HEK293 (cell line): ENCODE results near the gene IMPDH1.
A peak's percentile ranks its signal among the peaks of the same experiment; 100 is the strongest.

Experiments used
- CTCF ChIA-PET: fragments of 350-600 bp; formaldehyde crosslinking; extraction: SDS; loops from one replicate; lab custom pipeline; 2021; ENCODE audit warnings: antibody characterized with exemption; lab: Yijun Ruan, JAX
- POLR2A ChIA-PET: fragments of 300-600 bp; formaldehyde crosslinking; extraction: SDS; loops from one replicate; lab custom pipeline; 2020; ENCODE audit warnings: antibody characterized with exemption, inconsistent platforms; lab: Yijun Ruan, JAX
- H3K27ac ChIP-seq: fragments of 200-500 bp; sonication (Bioruptor generic); 2 replicates; pipeline ENCODE4 v1.5.1; 2014; ENCODE audit warnings: low read depth, low read length, control low read depth, inconsistent platforms; ENCODE audit errors: extremely low read depth
- H3K36me3 ChIP-seq, 2 experiments: fragments of 200-500 bp in 1 of 2; sonication (Bioruptor generic) in 1 of 2; 1 replicate in 1 of 2; 2 replicates in 1 of 2; pipeline ENCODE4 v1.5.1; 2014 to 2017; ENCODE audit warnings: inconsistent platforms in 2 of 2, low read length in 2 of 2; ENCODE audit not compliant: control insufficient read depth in 2 of 2, insufficient read depth in 1 of 2
- H3K4me1 ChIP-seq: fragments of 200-500 bp; sonication (Bioruptor generic); 2 replicates; pipeline ENCODE4 v1.5.1; 2014; ENCODE audit warnings: mild to moderate bottlenecking, low read length, inconsistent platforms; ENCODE audit not compliant: control insufficient read depth, insufficient read depth
- H3K4me3 ChIP-seq: 2 replicates; pipeline ENCODE4 v1.5.1; 2011; ENCODE audit warnings: low read depth, mild to moderate bottlenecking, control low read depth, low read length, moderate library complexity
- H3K9me3 ChIP-seq: fragments of 200-500 bp; sonication (Bioruptor generic); 2 replicates; pipeline ENCODE4 v1.5.1; 2014; ENCODE audit warnings: low read depth, low read length, inconsistent platforms; ENCODE audit not compliant: control insufficient read depth, insufficient read depth
- BCL11B ChIP-seq: fragments of 450-650 bp; formaldehyde crosslinking; IDR thresholded peaks from 2 replicates; pipeline ENCODE4 v1.5.1; 2016; ENCODE audit warnings: low read depth, missing biosample characterization, missing genetic modification characterization
- GLIS1 ChIP-seq: fragments of 450-650 bp; formaldehyde crosslinking; IDR thresholded peaks from 2 replicates; pipeline ENCODE4 v1.5.1; 2016; ENCODE audit warnings: missing biosample characterization, missing genetic modification characterization
- KLF10 ChIP-seq: fragments of 450-650 bp; IDR thresholded peaks from 2 replicates; pipeline ENCODE4 v1.5.1; 2018; ENCODE audit warnings: missing biosample characterization, mild to moderate bottlenecking, missing genetic modification characterization
- KLF9 ChIP-seq: fragments of 450-650 bp; formaldehyde crosslinking; IDR thresholded peaks from 2 replicates; pipeline ENCODE4 v1.5.1; 2016; ENCODE audit warnings: missing biosample characterization, missing genetic modification characterization, low read depth
- MZF1 ChIP-seq: fragments of 450-650 bp; formaldehyde crosslinking; IDR thresholded peaks from 2 replicates; pipeline ENCODE4 v1.5.1; 2017; ENCODE audit warnings: missing biosample characterization, missing genetic modification characterization, borderline replicate concordance
- YY1 ChIP-seq: fragments of 450-650 bp; formaldehyde crosslinking; IDR thresholded peaks from 2 replicates; pipeline ENCODE4 v1.5.1; 2018; ENCODE audit warnings: missing biosample characterization, missing genetic modification characterization
- YY2 ChIP-seq: fragments of 450-650 bp; formaldehyde crosslinking; IDR thresholded peaks from 2 replicates; pipeline ENCODE4 v1.5.1; 2016; ENCODE audit warnings: missing biosample characterization, missing genetic modification characterization
- ZBTB20 ChIP-seq: fragments of 450-650 bp; formaldehyde crosslinking; IDR thresholded peaks from 2 replicates; pipeline ENCODE4 v1.5.1; 2016; ENCODE audit warnings: missing biosample characterization, missing genetic modification characterization
- ZBTB8A ChIP-seq: fragments of 450-650 bp; formaldehyde crosslinking; IDR thresholded peaks from 2 replicates; pipeline ENCODE4 v1.5.1; 2016; ENCODE audit warnings: missing biosample characterization, missing genetic modification characterization
- ZIC2 ChIP-seq: fragments of 450-650 bp; formaldehyde crosslinking; IDR thresholded peaks from 2 replicates; pipeline ENCODE4 v1.5.1; 2016; ENCODE audit warnings: missing biosample characterization, missing genetic modification characterization
- ZNF112 ChIP-seq: fragments of 450-650 bp; formaldehyde crosslinking; IDR thresholded peaks from 2 replicates; pipeline ENCODE4 v1.5.0; 2017; ENCODE audit warnings: missing biosample characterization, missing genetic modification characterization
- ZNF114 ChIP-seq: fragments of 450-650 bp; formaldehyde crosslinking; IDR thresholded peaks from 2 replicates; pipeline ENCODE4 v1.5.0; 2017; ENCODE audit warnings: missing biosample characterization, missing genetic modification characterization
- ZNF133 ChIP-seq: fragments of 450-650 bp; formaldehyde crosslinking; IDR thresholded peaks from 2 replicates; pipeline ENCODE4 v1.5.1; 2016; ENCODE audit warnings: missing biosample characterization, missing genetic modification characterization
- ZNF202 ChIP-seq: fragments of 450-650 bp; formaldehyde crosslinking; IDR thresholded peaks from 2 replicates; pipeline ENCODE4 v1.5.1; 2016; ENCODE audit warnings: missing biosample characterization, missing genetic modification characterization, borderline replicate concordance
- ZNF223 ChIP-seq: fragments of 450-650 bp; formaldehyde crosslinking; IDR thresholded peaks from 2 replicates; pipeline ENCODE4 v1.5.1; 2016; ENCODE audit warnings: missing biosample characterization, missing genetic modification characterization
- ZNF335 ChIP-seq: fragments of 450-650 bp; formaldehyde crosslinking; conservative IDR thresholded peaks from 2 replicates; pipeline ENCODE4 v1.5.1; 2016; ENCODE audit warnings: missing biosample characterization, missing genetic modification characterization
- ZNF426 ChIP-seq: fragments of 450-650 bp; formaldehyde crosslinking; IDR thresholded peaks from 2 replicates; pipeline ENCODE4 v1.5.1; 2017; ENCODE audit warnings: missing biosample characterization, missing genetic modification characterization, mild to moderate bottlenecking, inconsistent platforms, moderate library complexity
- ZNF596 ChIP-seq: fragments of 450-650 bp; IDR thresholded peaks from 2 replicates; pipeline ENCODE4 v1.5.0; 2018; ENCODE audit warnings: missing biosample characterization, mild to moderate bottlenecking, missing genetic modification characterization, moderate library complexity
- ZNF76 ChIP-seq: fragments of 450-650 bp; formaldehyde crosslinking; IDR thresholded peaks from 2 replicates; pipeline ENCODE4; 2016; ENCODE audit warnings: low read depth, missing biosample characterization, missing genetic modification characterization, borderline replicate concordance
- ZSCAN30 ChIP-seq: fragments of 450-650 bp; IDR thresholded peaks from 2 replicates; pipeline ENCODE4 v1.5.1; 2018; ENCODE audit warnings: missing biosample characterization, mild to moderate bottlenecking, missing genetic modification characterization, moderate library complexity
- TF ChIP-seq, protein P1 (sequence below): fragments of 450-650 bp; formaldehyde crosslinking; optimal IDR thresholded peaks from 2 replicates; pipeline ENCODE3; 2016; ENCODE audit warnings: missing biosample characterization, mild to moderate bottlenecking, missing genetic modification characterization
- TF ChIP-seq, protein P2 (sequence below): fragments of 450-650 bp; formaldehyde crosslinking; IDR thresholded peaks from 2 replicates; pipeline ENCODE4 v1.5.1; 2016; ENCODE audit warnings: missing biosample characterization, missing genetic modification characterization, borderline replicate concordance
- TF ChIP-seq, protein P3 (sequence below): fragments of 450-650 bp; formaldehyde crosslinking; IDR thresholded peaks from 2 replicates; pipeline ENCODE4 v1.5.1; 2016; ENCODE audit warnings: missing biosample characterization, missing genetic modification characterization
- TF ChIP-seq, protein P4 (sequence below): fragments of 450-650 bp; formaldehyde crosslinking; conservative IDR thresholded peaks from 2 replicates; pipeline ENCODE4 v1.5.1; 2016; ENCODE audit warnings: low read depth, missing biosample characterization, missing genetic modification characterization

The IMPDH1 gene

DNA sequence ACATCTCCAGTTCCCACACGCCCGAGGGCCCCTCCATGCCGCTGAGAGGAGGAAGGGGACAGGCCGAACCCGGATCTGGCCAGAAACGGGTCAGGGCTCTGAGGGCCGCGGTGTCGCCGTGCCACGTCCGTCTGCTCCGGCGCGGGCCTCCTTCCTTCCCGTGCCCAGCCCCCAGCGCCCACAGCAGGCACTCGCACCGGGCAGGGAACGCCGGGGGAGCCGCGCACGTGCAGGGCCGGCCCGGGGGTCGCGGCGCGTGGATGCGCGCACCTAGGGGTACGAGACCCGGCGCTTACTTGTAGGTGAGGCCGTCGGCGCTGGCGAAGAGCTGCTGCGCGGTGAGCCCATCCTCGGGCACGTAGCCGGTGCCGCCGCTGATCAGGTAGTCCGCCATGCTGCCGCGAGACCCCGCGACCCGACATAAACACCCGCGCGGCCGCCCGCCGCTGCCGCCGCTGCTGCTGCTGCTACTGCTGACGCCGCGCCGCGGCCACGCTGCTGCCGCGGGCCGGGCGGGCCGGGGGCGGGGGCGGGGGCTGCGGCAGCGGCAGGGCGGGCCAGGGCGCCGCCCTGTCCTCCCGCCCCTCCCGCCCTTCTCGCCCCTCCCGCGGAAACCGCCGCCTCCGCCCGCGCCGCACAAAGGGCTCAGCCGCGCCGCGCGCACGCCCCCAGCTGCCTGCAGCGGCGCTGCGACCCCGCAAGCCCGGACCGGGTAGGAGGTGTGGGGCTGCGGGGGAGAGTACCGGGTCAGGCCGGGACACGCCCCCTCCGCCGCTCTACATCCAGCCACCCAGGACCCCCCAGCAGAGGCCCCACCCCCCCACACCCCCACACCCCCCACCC lies 4.1 kb downstream of the IMPDH1 start:
- H3K27ac ChIP-seq, result peak overlapping the region; percentile 64; the same call in 1 of the 2 replicates
- POLR2A ChIA-PET, result no interaction called here
- CTCF ChIA-PET, result interaction anchor here (0.5 to 6.1 kb wide), 5 partner anchors 18 to 58 kb away, joined by 3 to 68 read pairs (median 5); no protein-coding TSS in a partner anchor
- peak overlapping the region; percentile 57 for H3K4me3 ChIP-seq
- H3K9me3 ChIP-seq, result no peaks in the 10 kb centered on the region
- no peak for TF ChIP-seq ZNF426 (tag by site-specific recombination)
- no peak for TF ChIP-seq ZNF223 (tag by site-specific recombination)
- TF ChIP-seq KLF9, result peak; percentile 23; the same call in 1 of the 2 replicates
- TF ChIP-seq ZNF76, result peak; percentile 91; the same call in 1 of the 2 replicates
- no peak for TF ChIP-seq BCL11B (tag by site-specific recombination)
- peak; percentile 84 for TF ChIP-seq ZBTB8A (tag by site-specific recombination)
- no peak for TF ChIP-seq ZNF114 (tag by site-specific recombination)
- no peak for TF ChIP-seq MZF1
- no peak for TF ChIP-seq ZNF133 (tag by site-specific recombination)
- TF ChIP-seq ZNF112, result no peak
- TF ChIP-seq ZNF202 (tag by site-specific recombination), result no peak
- peak; percentile 27; the same call in 1 of the 2 replicates for TF ChIP-seq ZNF596 (tag by site-specific recombination)
- TF ChIP-seq, protein P1, sequence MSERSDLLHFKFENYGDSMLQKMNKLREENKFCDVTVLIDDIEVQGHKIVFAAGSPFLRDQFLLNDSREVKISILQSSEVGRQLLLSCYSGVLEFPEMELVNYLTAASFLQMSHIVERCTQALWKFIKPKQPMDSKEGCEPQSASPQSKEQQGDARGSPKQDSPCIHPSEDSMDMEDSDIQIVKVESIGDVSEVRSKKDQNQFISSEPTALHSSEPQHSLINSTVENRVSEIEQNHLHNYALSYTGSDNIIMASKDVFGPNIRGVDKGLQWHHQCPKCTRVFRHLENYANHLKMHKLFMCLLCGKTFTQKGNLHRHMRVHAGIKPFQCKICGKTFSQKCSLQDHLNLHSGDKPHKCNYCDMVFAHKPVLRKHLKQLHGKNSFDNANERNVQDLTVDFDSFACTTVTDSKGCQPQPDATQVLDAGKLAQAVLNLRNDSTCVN (tag by site-specific recombination), result peak; percentile 98
- 0 out of 2 replicates have a peak, but pooled peaks have one; percentile 31 for TF ChIP-seq ZNF335 (tag by site-specific recombination)
- peak; percentile 61 for TF ChIP-seq ZIC2
- TF ChIP-seq YY2 (tag by site-specific recombination), result 0 out of 2 replicates have a peak, but pooled peaks have one; percentile 20
- TF ChIP-seq ZBTB20 (tag by site-specific recombination), result 0 out of 2 replicates have a peak, but pooled peaks have one; percentile 23
- TF ChIP-seq, protein P2, sequence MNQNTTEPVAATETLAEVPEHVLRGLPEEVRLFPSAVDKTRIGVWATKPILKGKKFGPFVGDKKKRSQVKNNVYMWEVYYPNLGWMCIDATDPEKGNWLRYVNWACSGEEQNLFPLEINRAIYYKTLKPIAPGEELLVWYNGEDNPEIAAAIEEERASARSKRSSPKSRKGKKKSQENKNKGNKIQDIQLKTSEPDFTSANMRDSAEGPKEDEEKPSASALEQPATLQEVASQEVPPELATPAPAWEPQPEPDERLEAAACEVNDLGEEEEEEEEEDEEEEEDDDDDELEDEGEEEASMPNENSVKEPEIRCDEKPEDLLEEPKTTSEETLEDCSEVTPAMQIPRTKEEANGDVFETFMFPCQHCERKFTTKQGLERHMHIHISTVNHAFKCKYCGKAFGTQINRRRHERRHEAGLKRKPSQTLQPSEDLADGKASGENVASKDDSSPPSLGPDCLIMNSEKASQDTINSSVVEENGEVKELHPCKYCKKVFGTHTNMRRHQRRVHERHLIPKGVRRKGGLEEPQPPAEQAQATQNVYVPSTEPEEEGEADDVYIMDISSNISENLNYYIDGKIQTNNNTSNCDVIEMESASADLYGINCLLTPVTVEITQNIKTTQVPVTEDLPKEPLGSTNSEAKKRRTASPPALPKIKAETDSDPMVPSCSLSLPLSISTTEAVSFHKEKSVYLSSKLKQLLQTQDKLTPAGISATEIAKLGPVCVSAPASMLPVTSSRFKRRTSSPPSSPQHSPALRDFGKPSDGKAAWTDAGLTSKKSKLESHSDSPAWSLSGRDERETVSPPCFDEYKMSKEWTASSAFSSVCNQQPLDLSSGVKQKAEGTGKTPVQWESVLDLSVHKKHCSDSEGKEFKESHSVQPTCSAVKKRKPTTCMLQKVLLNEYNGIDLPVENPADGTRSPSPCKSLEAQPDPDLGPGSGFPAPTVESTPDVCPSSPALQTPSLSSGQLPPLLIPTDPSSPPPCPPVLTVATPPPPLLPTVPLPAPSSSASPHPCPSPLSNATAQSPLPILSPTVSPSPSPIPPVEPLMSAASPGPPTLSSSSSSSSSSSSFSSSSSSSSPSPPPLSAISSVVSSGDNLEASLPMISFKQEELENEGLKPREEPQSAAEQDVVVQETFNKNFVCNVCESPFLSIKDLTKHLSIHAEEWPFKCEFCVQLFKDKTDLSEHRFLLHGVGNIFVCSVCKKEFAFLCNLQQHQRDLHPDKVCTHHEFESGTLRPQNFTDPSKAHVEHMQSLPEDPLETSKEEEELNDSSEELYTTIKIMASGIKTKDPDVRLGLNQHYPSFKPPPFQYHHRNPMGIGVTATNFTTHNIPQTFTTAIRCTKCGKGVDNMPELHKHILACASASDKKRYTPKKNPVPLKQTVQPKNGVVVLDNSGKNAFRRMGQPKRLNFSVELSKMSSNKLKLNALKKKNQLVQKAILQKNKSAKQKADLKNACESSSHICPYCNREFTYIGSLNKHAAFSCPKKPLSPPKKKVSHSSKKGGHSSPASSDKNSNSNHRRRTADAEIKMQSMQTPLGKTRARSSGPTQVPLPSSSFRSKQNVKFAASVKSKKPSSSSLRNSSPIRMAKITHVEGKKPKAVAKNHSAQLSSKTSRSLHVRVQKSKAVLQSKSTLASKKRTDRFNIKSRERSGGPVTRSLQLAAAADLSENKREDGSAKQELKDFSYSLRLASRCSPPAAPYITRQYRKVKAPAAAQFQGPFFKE (tag by site-specific recombination), result no peak
- TF ChIP-seq, protein P3, sequence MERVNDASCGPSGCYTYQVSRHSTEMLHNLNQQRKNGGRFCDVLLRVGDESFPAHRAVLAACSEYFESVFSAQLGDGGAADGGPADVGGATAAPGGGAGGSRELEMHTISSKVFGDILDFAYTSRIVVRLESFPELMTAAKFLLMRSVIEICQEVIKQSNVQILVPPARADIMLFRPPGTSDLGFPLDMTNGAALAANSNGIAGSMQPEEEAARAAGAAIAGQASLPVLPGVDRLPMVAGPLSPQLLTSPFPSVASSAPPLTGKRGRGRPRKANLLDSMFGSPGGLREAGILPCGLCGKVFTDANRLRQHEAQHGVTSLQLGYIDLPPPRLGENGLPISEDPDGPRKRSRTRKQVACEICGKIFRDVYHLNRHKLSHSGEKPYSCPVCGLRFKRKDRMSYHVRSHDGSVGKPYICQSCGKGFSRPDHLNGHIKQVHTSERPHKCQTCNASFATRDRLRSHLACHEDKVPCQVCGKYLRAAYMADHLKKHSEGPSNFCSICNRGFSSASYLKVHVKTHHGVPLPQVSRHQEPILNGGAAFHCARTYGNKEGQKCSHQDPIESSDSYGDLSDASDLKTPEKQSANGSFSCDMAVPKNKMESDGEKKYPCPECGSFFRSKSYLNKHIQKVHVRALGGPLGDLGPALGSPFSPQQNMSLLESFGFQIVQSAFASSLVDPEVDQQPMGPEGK, result 0 out of 2 replicates have a peak, but pooled peaks have one; percentile 63
- TF ChIP-seq ZSCAN30 (tag by site-specific recombination), result peak; percentile 39; the same call in 1 of the 2 replicates
- TF ChIP-seq YY1 (tag by site-specific recombination), result 0 out of 2 replicates have a peak, but pooled peaks have one; percentile 25
- TF ChIP-seq, protein P4, sequence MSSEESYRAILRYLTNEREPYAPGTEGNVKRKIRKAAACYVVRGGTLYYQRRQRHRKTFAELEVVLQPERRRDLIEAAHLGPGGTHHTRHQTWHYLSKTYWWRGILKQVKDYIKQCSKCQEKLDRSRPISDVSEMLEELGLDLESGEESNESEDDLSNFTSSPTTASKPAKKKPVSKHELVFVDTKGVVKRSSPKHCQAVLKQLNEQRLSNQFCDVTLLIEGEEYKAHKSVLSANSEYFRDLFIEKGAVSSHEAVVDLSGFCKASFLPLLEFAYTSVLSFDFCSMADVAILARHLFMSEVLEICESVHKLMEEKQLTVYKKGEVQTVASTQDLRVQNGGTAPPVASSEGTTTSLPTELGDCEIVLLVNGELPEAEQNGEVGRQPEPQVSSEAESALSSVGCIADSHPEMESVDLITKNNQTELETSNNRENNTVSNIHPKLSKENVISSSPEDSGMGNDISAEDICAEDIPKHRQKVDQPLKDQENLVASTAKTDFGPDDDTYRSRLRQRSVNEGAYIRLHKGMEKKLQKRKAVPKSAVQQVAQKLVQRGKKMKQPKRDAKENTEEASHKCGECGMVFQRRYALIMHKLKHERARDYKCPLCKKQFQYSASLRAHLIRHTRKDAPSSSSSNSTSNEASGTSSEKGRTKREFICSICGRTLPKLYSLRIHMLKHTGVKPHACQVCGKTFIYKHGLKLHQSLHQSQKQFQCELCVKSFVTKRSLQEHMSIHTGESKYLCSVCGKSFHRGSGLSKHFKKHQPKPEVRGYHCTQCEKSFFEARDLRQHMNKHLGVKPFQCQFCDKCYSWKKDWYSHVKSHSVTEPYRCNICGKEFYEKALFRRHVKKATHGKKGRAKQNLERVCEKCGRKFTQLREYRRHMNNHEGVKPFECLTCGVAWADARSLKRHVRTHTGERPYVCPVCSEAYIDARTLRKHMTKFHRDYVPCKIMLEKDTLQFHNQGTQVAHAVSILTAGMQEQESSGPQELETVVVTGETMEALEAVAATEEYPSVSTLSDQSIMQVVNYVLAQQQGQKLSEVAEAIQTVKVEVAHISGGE (tag by site-specific recombination), result peak; percentile 72
- peak; percentile 20; the same call in 1 of the 2 replicates for TF ChIP-seq GLIS1 (tag by site-specific recombination)
- TF ChIP-seq KLF10 (tag by site-specific recombination), result peak; percentile 54; the same call in 1 of the 2 replicates
- TF ChIP-seq, all 188 proteins: peak for 15
- Histone ChIP-seq H3K36me3 (peaks cover 4 to 25% of the 10 kb centered on the region in 2 experiments; a peak in 2 of 3 replicates), H3K4me1 (no peaks in the 10 kb centered on the region; the same call in 1 of the 2 replicates)
